Activated CD4-positive, alpha-beta T cell treated with anti-CD3 and anti-CD28 coated beads for 36 hours (primary cell): ENCODE data around the gene NTM. TPM values are rescaled to one million over a fixed set of nuclear protein-coding genes. Genes with fewer than 3 reads are reported as not detected.

Experiments
- ATAC-seq: fragments of 200-7000 bp; cut with Tn5 transposase; one replicate; pipeline ENCODE4 v1.10.0; 2021; ENCODE audit warnings: mild to moderate bottlenecking, moderate library complexity
- CTCF ChIA-PET: fragments of 350-600 bp; sonication (Branson Sonifier 250); formaldehyde crosslinking; loops from one replicate; lab custom pipeline; 2021; ENCODE audit warnings: antibody characterized with exemption; lab: Charles Lee
- POLR2A ChIA-PET: fragments of 350-600 bp; sonication (Branson Sonifier 250); formaldehyde crosslinking; loops from one replicate; lab custom pipeline; 2021; ENCODE audit warnings: antibody characterized with exemption, inconsistent platforms; lab: Charles Lee
- DNase-seq: peaks from one replicate; pipeline ENCODE4 v3.0.0-alpha.2; 2020
- H3K27ac Mint-ChIP-seq: one replicate; pipeline ENCODE4 v1.8.0; 2021; ENCODE audit warnings: mixed read lengths
- H3K27me3 Mint-ChIP-seq: one replicate; pipeline ENCODE4 v1.8.0; 2021; ENCODE audit warnings: mixed read lengths
- H3K36me3 Mint-ChIP-seq: one replicate; pipeline ENCODE4 v1.8.0; 2021; ENCODE audit warnings: low read depth, mixed read lengths
- H3K4me1 Mint-ChIP-seq: one replicate; pipeline ENCODE4 v1.8.0; 2021; ENCODE audit warnings: mixed read lengths
- H3K4me3 Mint-ChIP-seq: one replicate; pipeline ENCODE4 v1.8.0; 2021; ENCODE audit warnings: mild to moderate bottlenecking, moderate library complexity, mixed read lengths
- H3K9me3 Mint-ChIP-seq: one replicate; pipeline ENCODE4 v1.8.0; 2021; ENCODE audit warnings: low read depth, mixed read lengths
- intact Hi-C, 2 experiments: fragments of 100-400 bp; cut with DNase I in 1 of 2; cut with micrococcal nuclease in 1 of 2; formaldehyde crosslinking; loops; one replicate each; pipeline versions ENCODE4 v1.14.2 to v1.15.1; 2022 to 2024; cut with DNase I, micrococcal nuclease
- total RNA-seq, 2 experiments: library from RNA; stranded (reverse); gene quantifications; one replicate each; pipeline ENCODE4 v1.2.3, GENCODE V29; 2021

The NTM gene
- total RNA-seq, 2 experiments from 2014 or later, result not detected

GRCh38 chr11:131724436-131724975, 354.1 kb downstream of the NTM start:
- H3K4me3 Mint-ChIP-seq, result no peak overlapping the region
- H3K27ac Mint-ChIP-seq, result no peak overlapping the region
- no peak for ATAC-seq
- CTCF ChIA-PET, result no interaction called here
- H3K36me3 Mint-ChIP-seq, result no peaks in the 10 kb centered on the region
- POLR2A ChIA-PET, result no interaction called here
- intact Hi-C loops, result no loop called here
- H3K9me3 Mint-ChIP-seq, result no peaks in the 10 kb centered on the region
- peaks cover 2% of the 10 kb centered on the region for H3K27me3 Mint-ChIP-seq
- DNase-seq, result no peak
- H3K4me1 Mint-ChIP-seq, result no peaks in the 10 kb centered on the region

DNA sequence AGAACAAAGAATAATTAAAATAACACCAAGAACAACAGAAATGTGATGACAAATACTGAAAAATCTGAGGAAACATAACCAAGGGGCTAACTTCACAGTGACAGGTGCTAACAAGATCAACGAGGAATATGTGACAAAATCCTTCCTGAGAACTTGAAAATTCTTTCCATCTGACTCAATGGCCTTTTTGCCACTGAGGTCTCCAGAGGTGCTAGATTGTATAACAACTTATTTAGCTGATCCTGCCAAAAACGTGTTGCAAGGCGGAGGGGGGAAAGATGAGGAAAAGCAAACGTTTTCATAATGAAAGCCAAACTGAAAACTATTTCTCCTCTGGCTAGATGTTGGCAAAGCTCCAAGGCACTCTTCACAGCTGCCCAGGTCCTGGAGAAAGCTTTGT, 364.5 kb downstream of the NTM start:
- Mint-ChIP-seq H3K9me3 (no peaks in the 10 kb centered on the region), H3K27me3 (no peaks in the 10 kb centered on the region), H3K27ac (no peak overlapping the region), H3K36me3 (no peaks in the 10 kb centered on the region), H3K4me1 (no peaks in the 10 kb centered on the region), H3K4me3 (no peak overlapping the region)
- DNase-seq (no peak), ATAC-seq (no peak)
- POLR2A ChIA-PET, result no interaction called here
- CTCF ChIA-PET, result interaction anchor here (1.1 to 1.7 kb wide), 2 partner anchors 13 to 29 kb away, joined by 3 to 4 read pairs; no protein-coding TSS in a partner anchor
- intact Hi-C loops, result no loop called here

GRCh38 chr11:131737357-131737756, 366.9 kb downstream of the NTM start:
- Mint-ChIP-seq H3K36me3 (no peaks in the 10 kb centered on the region), H3K27me3 (no peaks in the 10 kb centered on the region), H3K4me3 (no peak overlapping the region), H3K27ac (no peak overlapping the region), H3K9me3 (no peaks in the 10 kb centered on the region), H3K4me1 (no peaks in the 10 kb centered on the region)
- ATAC-seq (no peak), DNase-seq (no peak)
- ChIA-PET POLR2A (no interaction called here), CTCF (no interaction called here)
- intact Hi-C loops, result no loop called here

DNA sequence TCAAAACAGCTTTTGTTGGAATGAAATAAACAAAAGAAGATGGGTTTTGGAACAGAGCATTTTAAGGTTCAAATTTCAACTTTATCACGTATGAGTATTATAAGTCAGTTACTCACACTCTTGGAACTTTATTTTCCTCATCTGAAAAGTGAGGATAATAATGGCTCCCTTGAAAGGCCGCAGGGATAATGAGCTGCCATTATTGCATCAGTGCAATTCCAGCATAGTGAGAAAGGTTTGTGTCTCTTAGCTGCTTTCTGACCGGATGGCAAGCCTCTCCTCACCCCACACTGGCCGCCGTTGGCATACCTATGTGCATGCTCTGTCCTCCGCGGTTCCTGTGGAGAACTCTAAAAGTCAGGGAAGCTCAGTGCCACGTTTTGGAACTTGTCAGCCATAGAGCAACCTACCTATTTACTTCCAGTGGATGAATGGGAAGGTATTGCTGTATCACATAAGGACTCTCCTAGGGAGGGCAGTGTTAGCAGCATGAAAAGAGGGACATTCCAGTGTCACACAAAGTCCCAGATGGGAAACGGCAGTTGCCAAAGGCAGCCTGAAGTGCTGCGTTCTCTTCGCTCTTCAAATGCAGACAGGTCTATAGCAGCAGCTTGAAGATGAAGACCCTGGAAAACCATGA, 368.9 kb downstream of the NTM start:
- DNase-seq (no peak), ATAC-seq (no peak)
- Mint-ChIP-seq H3K36me3 (no peaks in the 10 kb centered on the region), H3K4me1 (no peaks in the 10 kb centered on the region), H3K9me3 (no peaks in the 10 kb centered on the region), H3K4me3 (no peak overlapping the region), H3K27ac (no peak overlapping the region), H3K27me3 (no peaks in the 10 kb centered on the region)
- ChIA-PET POLR2A (no interaction called here), CTCF (no interaction called here)
- intact Hi-C loops, result no loop called here

- intact Hi-C loops, result loop anchor here in 1 of 2 experiments (5.0 kb wide), 1 partner anchor 282 kb away; no protein-coding TSS in a partner anchor
- Mint-ChIP-seq H3K4me1 (no peaks in the 10 kb centered on the region), H3K4me3 (no peak overlapping the region), H3K9me3 (no peaks in the 10 kb centered on the region), H3K36me3 (no peaks in the 10 kb centered on the region), H3K27ac (no peak overlapping the region), H3K27me3 (peaks cover 6% of the 10 kb centered on the region)
- no peak for ATAC-seq
- POLR2A ChIA-PET, result no interaction called here
- CTCF ChIA-PET, result no interaction called here
- no peak for DNase-seq
Measured at GRCh38 chr11:131744847-131745246, 374.4 kb downstream of the NTM start.

- DNase-seq (no peak), ATAC-seq (no peak)
- no peaks in the 10 kb centered on the region for H3K4me1 Mint-ChIP-seq
- ChIA-PET CTCF (no interaction called here), POLR2A (no interaction called here)
- no peaks in the 10 kb centered on the region for H3K36me3 Mint-ChIP-seq
- intact Hi-C loops, result loop anchor here in 1 of 2 experiments (5.0 kb wide), 1 partner anchor 282 kb away; no protein-coding TSS in a partner anchor
- H3K9me3 Mint-ChIP-seq, result no peaks in the 10 kb centered on the region
- peaks cover 10% of the 10 kb centered on the region for H3K27me3 Mint-ChIP-seq
- H3K27ac Mint-ChIP-seq, result no peak overlapping the region
- no peak overlapping the region for H3K4me3 Mint-ChIP-seq
Measured at GRCh38 chr11:131745405-131745804, 375.0 kb downstream of the NTM start.

GRCh38 chr11:131746201-131746600, 375.8 kb downstream of the NTM start:
- no peak for ATAC-seq
- Mint-ChIP-seq H3K27me3 (peaks cover 10% of the 10 kb centered on the region), H3K36me3 (no peaks in the 10 kb centered on the region), H3K4me1 (no peaks in the 10 kb centered on the region), H3K27ac (no peak overlapping the region), H3K4me3 (no peak overlapping the region), H3K9me3 (no peaks in the 10 kb centered on the region)
- POLR2A ChIA-PET, result no interaction called here
- intact Hi-C loops, result loop anchor here in 1 of 2 experiments (5.0 kb wide), 1 partner anchor 281 kb away; no protein-coding TSS in a partner anchor
- CTCF ChIA-PET, result interaction anchor here (0.6 to 1.2 kb wide), 2 partner anchors 21 to 72 kb away, joined by 3 to 4 read pairs; no protein-coding TSS in a partner anchor
- DNase-seq, result no peak

GRCh38 chr11:131748151-131749050, 378.0 kb downstream of the NTM start:
- ChIA-PET POLR2A (no interaction called here), CTCF (interaction anchor here (0.6 to 1.6 kb wide), 10 partner anchors 9 to 1828 kb away, joined by 3 to 6 read pairs (median 4); no protein-coding TSS in a partner anchor)
- Mint-ChIP-seq H3K4me3 (no peak overlapping the region), H3K36me3 (no peaks in the 10 kb centered on the region), H3K27ac (no peak overlapping the region), H3K27me3 (peaks cover 10% of the 10 kb centered on the region), H3K4me1 (no peaks in the 10 kb centered on the region), H3K9me3 (peaks cover 3% of the 10 kb centered on the region)
- no peak for ATAC-seq
- peak; percentile 67 for DNase-seq
- intact Hi-C loops, result loop anchor here (1.0 to 5.0 kb wide), 5 partner anchors 279 to 1193 kb away; no protein-coding TSS in a partner anchor

- H3K27me3 Mint-ChIP-seq, result peaks cover 10% of the 10 kb centered on the region
- no peaks in the 10 kb centered on the region for H3K4me1 Mint-ChIP-seq
- ChIA-PET CTCF (interaction anchor here (0.6 to 1.0 kb wide), 3 partner anchors 15 to 1827 kb away, joined by 4 read pairs; no protein-coding TSS in a partner anchor), POLR2A (no interaction called here)
- DNase-seq (no peak), ATAC-seq (no peak)
- no peak overlapping the region for H3K27ac Mint-ChIP-seq
- H3K9me3 Mint-ChIP-seq, result peaks cover 3% of the 10 kb centered on the region
- H3K36me3 Mint-ChIP-seq, result no peaks in the 10 kb centered on the region
- H3K4me3 Mint-ChIP-seq, result no peak overlapping the region
- intact Hi-C loops, result loop anchor here (2.0 to 5.0 kb wide), 2 partner anchors 278 to 378 kb away; no protein-coding TSS in a partner anchor
Measured at GRCh38 chr11:131749101-131749500, 378.7 kb downstream of the NTM start.

- Mint-ChIP-seq H3K4me1 (no peaks in the 10 kb centered on the region), H3K27me3 (peaks cover 10% of the 10 kb centered on the region), H3K27ac (no peak overlapping the region), H3K9me3 (peaks cover 3% of the 10 kb centered on the region), H3K36me3 (no peaks in the 10 kb centered on the region), H3K4me3 (no peak overlapping the region)
- intact Hi-C loops, result no loop called here
- no peak for ATAC-seq
- ChIA-PET POLR2A (no interaction called here), CTCF (interaction anchor here (1.0 kb wide), 1 partner anchor 14 kb away, joined by 4 read pairs; no protein-coding TSS in a partner anchor)
- no peak for DNase-seq
Measured at GRCh38 chr11:131750152-131750551, 379.7 kb downstream of the NTM start.

GRCh38 chr11:131750692-131751091, 380.3 kb downstream of the NTM start:
- H3K4me3 Mint-ChIP-seq, result no peak overlapping the region
- H3K9me3 Mint-ChIP-seq, result peaks cover 3% of the 10 kb centered on the region
- intact Hi-C loops, result no loop called here
- no peaks in the 10 kb centered on the region for H3K4me1 Mint-ChIP-seq
- H3K27ac Mint-ChIP-seq, result no peak overlapping the region
- ChIA-PET CTCF (no interaction called here), POLR2A (no interaction called here)
- no peaks in the 10 kb centered on the region for H3K36me3 Mint-ChIP-seq
- no peak for DNase-seq
- ATAC-seq, result no peak
- peaks cover 10% of the 10 kb centered on the region for H3K27me3 Mint-ChIP-seq
